Measurements from ENCODE around the gene DEPP1.

Gene DEPP1

DNA sequence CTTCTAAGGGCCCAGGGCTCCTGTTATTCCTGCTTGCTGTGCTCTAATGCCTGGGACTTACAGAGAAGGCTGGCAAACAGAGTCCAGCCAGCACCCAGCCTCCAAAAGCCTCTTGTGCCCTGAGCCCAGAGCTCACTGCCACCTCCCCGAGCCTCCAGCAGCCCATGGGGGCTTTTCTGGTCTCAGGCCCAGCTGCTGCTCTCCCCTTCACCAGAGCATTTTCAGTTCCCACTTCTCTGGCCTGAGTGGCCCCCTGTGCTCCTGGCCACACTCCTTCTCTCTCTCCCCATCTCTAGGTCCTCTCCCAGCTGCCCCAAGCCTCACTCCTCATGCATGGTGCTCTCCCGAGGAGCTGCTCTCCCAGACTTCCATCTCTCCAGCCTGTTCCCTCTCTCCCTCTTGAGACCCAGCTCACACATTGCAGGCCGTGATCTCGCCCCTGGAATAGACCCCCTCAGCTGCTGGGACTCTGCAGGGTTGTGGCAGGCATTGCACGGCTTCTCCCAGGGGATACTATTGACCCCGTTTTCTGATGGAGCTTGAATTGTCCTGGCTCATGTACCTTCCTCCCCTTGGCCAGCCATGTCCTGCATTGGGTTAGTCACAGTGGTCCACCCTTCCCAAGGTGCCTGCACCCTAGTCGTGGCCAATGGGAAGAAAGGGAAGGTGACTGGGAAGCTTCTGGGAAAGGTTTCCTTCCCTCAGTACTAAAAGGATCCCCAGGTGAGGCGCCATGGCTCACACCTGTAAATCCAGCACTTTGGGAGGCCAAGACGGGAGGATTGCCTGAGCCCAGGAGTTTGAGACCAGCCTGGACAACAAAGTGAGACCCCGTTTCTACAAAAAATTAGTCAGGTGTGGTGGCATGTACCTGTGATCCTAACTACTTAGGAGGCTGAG is 28.0 kb downstream of the DEPP1 start:
- no peak for DNase-seq

DNA sequence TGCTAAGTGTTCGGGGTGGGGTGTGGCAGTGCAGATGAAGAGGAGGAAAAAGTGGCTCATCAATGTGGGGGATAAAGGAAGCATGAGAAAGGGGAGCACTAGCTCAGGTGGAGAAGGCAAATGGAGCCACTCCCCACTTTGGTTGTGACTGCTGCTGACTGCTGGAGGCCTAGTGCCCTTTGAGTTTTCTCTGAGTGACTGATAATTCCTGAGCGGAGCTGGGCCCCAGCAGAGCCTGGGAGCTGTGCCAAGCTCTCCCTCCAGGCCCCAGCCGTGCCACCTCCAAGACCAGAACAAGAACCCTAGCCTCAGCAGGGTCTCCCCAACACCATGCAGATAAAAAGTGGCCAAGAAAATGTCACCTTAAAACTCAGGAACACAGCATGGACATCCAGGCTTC is 28.7 kb downstream of the DEPP1 start:
- no peak for DNase-seq

DNA sequence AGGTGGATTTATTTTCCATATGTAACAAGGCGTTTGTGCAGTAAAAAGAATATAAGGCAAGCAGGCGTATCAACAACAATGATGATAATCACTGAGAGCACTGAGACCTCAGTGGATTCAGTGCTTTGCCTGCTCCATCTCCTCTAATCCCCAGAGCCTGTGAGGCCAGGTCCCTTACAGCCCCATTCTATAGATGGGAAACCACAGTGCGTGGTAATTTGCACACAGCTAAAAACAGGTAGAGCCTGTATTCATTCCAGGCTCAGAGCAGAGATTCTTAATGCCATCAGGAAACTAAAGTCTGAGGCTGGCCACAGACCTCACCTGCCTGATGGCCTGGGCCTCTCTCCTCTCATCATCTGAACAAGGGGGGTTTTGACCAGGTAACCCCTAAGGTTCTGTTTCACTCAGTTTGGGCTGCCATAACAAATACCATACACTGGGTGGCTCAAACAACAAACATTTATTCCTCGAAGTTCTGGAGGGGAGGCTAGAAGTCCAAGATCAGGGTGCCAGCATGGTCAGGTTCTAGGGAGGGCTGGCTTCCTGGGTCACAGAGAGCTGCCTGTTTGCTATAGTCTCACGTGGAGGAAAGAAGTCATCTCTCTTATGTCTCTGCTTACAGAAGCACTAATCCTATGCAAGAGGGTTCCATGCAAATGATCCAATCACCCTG is 29.3 kb downstream of the DEPP1 start:
- DNase-seq, result no peak

DNA sequence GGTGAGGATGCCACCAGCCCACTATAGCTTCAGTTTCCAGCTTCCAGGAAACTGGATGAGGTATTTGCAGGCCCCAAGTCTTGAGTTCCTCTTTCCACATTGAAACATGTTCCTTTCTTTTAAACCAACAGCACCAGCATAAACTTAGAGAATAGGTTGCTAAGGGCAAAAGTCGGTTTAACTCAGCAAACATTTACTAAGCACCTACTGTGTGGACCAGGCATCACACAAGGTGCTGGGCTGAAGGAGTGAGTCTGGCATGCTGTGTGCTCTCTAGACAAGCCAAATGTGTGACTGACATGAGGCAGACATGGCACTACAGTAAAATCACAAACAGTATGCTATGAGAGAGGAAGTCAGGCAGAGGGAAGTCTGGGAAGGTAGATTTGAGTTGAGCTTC is 30.0 kb downstream of the DEPP1 start:
- DNase-seq, result no peak

DNA sequence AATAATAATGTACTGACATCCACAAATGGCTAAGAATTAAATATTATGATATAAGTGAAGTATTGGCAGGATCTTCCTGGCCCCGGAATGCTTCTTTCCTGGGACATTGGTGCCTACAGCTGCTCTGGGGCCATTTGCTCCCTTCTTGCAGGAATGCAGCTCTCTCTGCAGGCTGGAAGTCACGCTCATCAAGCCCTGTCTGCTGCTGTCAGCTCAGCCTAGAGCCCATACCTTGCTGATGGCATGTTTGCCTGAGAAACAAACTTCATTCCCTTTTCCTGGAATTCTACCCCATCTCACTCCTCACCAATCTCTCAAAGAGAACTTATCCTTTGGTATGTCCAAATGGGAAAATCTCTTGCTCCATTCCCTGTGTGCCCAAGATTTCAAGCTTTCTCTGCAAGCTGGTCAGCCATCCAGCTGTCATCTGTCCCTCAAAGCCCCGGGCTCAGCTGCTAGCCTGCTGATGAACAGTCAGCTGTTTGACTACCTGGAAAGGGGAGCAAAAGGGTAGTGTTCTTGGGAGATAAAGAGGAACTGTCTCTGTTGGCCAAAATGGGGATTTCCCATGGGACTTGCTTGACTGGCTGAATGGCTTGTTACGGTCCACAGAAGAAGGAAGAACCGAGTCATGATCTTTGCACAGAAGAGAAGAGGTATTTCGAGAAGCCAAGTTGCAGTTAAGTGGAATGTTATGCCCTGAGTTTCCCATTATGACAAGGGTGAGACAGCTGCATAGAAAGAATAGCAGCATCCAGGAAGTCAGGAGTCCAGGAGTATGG is 31.0 kb downstream of the DEPP1 start:
- no peak for DNase-seq

DNA sequence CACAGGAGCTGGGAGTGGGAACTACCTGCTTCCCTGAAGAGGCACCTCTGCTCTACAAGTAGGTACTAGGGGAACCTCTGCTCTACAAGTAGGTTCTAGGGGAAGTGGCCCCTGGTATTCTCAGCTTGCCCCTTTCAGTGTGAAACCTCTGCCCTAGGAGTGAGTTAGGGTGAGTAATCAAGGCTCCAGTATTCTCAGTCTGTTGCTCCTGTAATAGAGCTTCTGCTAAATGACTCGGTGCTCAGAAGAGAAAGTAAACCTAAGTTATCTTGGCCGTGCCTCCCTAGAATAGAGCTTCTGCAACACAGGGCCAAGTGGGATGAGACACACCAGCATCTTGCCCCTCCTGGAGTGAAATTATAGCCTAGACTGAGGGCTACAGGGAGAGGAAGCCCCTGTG is 32.4 kb downstream of the DEPP1 start:
- DNase-seq, result no peak

DNA sequence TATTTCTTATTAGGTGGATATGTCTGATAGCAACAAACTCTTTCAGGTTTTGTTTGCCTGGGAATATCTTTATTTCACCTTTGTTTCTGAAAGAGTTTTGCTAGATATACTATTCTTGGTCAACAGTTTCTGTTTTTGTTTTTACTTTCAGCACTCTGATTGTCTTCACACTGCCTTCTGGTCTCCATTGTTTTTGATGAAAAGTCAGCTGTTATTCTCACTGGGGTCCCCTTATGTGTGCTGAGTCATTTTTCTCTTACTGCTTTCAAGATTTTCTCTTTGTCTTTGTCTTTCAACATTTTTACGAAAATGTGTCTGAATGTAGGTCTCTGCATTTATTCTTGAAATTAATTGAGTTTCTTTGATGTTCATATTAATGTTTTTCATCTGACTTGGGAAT is 34.3 kb downstream of the DEPP1 start:
- no peak for DNase-seq

DNA sequence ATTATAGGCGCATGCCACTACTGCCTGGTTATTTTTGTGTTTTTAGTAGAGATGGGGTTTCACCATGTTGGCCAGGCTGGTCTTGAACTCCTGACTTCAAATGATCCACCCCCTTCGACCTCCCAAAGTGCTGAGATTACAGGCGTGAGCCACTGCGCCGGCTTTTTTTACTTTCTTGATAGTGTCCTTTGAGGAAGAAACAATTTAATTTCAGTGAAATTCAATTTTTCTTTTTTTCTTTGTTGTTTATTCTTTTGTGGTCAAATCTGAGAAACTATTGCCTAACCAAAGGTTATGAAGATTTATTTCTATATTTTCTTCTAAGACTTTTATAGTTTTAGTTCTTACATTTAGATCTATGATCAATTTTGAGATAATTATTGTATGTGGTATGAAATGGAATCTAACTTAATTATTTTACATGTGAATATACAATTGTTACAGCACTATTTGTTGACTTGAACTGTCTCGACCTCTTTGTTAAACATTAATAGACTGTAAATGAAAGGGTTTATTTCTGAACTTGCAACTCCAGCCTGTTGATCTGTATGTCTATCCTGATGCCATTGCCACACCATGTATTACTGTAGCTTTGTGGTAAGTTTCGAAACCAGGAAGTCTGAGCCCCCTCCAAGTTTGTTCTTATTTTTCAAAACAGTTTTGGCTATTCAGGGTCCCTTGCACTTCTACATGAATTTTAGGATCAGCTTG is 38.8 kb downstream of the DEPP1 start:
- DNase-seq, result no peak

DNA sequence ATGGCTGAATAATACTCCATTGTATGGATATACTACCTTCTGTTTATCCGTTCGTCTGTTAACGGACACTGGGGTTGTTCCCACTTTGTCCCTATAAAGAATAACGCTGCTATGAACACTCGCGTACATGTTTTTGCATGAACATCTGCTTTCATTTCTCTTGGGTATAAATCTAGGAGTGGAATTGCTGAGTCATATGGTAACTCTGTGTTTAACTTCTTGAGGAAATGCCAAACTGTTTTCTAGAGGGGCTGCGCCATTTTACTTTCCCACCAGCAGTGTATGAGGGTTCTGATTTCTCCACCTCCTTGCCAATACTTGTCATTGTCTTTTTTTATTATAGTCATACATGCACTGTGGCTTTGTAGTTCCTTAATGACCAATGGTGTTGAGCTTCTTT is 39.7 kb downstream of the DEPP1 start:
- DNase-seq, result no peak

DNA sequence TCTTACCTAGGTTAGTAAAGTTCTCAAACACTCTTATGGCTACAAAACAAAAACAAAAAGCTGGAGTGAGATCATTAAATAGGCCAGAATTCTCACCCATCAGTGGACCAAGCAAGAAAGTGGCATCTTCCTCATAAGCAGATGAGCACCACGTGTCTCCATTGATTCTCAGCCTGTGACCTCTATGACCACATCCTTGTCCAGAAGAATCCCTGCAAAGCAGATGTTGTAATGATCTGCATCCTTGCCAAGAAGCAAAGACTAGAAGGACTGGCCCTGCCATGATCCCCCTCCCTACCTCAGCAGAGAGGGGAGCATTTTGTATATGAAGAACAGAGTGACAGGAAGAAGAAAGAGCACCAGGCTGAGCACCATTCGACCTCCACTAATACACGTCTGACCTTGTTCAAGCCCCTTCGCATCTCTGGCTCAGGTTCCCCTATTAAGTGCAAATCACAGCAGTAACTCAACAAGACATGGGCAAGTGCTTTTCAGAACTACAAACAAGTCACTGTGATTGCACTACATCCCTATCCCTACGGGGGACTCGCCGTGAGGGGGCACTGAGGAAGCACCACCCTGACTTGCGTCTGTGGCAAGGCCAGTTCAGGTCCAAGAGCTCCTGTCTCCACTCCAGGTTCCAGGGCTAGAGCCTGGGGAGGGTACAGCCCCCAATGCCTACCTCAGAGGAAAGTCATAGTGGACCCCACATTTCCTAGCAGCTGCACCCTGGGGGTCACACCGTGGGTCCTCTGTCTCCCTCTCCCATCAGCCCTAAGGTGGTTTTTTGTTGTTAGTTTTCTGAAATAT is 41.2 kb downstream of the DEPP1 start:
- no peak for DNase-seq

DNA sequence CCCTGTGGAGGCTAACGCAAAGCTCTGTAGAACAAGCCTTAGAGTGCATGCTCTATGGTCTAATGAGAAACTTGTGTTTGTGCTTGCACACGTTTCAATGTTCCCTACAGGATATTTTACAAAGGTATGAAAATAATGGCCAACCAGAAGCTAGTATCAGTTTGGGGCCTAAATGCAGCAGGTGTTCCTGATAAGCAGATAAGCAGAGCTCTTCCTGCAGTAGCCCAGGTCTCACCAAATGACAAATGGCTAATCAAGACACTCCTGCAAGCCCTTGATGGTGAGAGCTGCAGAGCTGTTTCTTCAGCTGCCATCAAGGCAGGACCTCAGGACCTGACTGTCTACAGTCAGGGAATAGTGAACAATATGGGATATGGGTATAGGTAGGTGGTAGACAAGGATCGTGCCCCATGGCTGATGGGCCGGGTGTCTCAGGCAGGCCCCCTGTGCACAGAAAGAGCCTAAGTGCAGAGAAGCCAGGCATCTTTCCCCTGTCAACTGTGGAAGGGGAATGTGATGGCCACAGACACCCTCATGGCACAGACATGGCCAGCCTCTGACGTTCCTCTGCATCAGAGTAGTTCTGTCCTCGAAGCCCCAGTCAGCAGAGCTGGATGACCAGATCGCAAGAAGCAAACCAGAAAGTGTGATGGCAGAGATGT is 42.2 kb downstream of the DEPP1 start:
- no peak for DNase-seq

DNA sequence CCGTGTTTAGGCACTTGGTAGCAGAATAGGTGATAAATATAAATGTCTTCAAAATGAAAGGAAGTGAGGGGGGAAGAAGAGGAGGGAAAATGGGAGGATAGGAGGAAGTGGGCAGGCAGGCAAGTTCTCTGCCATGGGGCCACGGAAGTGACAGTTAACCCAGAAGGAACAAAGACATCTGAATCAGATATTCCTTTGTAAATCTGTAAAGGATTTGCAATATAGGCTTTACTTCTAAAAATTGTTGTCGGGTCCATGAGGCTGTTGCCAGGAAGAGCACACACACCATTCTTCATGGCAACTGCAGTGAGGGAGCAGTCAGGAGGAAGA is 42.7 kb downstream of the DEPP1 start:
- no peak for DNase-seq

DNA sequence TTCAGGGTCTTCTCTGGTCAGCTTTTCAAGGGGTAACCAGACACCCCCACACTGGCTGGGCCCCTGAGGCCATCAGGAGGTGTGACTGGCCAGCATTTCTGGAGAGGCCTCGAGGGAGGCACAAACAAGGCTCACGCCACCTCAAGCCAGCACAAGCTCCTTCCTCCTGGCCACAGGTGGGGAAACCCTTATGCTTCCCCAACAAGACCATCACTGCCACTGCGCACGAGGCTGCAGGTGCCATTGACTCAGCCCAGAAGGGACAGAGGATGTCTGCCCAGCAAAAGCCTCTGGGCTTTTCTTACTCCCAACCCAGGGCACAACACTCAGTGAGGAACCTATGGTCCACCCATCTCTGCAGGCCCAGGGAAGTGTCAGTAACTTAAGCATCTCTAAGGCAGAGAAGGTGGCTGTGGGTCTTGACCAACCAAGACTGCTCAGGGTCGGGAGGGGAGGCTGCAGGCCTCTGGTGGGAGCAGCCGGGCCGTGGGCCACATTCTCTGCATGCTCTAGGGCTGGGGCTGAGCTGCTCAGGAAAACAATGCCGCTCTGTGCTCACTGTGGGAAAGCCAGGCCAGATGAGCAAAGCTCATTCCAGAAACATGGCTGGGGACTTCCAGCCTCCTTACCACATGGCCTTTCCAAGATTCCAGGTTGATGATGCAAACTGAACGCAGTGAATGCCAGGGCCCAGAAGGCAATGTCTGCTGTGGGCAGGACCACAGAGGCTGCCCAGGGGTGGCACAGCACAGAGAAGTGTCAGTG is 43.2 kb downstream of the DEPP1 start:
- no peak for DNase-seq

DNA sequence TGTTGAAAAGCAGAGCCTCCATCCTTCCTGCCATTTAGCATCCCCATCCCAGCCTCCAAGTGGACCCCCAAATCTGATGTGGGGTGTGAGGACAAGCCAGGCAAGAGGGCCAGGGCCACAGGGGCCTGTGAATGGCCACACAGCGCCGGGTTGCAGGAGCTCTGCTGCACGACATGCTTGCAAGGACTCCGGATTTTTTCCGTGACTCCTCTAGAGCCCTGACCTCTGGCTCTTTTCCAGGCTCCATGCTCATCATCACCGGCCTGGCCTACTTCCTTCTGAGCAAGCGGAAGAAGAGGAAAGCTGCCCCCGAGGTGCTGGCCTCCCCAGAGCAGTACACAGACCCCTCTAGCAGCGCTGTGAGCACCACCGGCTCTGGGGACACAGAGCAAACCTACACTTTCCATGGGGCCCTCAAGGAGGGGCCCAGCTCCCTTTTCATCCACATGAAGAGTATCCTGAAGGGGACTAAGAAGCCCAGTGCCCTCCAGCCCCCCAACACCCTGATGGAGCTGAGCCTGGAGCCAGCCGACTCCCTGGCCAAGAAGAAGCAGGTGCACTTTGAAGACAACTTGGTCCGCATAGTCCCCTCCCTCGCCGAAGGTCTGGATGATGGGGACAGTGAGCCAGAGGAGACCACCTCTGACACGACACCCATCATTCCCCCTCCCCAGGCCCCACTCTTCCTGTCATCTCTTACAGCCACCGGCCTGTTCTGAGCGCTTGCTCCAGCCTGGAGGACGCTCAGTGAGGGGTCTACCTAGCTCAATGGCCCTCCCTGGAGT is 44.0 kb downstream of the DEPP1 start:
- DNase-seq, result no peak

DNA sequence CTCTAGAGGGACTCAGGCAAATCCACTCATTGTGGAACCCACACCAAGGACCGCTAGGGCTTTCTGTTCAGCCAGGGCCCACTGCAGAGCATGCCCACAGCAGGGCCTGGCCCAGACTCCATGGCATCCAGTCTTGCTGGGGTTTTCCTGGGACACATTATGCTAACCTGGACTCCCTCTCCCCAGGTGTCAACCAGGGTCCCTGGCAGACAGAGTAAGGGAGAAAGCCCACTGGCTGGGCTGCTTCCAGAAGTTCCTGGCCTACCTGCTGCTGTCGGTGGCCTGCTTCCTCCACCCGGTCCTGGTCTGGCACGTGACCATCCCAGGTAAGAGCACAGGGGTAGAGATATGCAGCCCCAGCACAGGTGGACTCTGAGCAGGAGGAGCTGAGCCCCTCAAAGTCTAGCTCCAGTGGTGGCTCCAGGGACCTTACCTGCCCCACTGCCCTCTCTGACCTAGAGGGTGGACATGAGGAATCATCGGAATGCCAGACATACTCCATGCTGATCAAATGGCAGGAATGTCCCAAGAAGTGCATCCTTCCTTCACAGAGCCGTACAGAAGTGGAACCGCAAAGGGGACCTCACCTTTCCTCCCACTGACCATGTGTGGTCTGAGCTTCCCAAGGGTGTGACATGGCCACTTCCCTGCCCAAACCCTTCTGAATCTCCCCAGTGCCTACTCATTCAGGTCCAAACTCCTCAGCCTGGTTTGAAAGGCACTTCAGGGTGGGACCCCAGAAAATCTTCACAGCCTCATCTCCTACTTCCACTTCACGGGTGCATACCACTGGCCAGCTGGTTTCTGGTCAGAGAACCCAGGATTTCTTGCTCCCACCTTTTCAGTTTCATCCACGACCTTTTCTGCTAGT is 44.9 kb downstream of the DEPP1 start:
- no peak for DNase-seq

DNA sequence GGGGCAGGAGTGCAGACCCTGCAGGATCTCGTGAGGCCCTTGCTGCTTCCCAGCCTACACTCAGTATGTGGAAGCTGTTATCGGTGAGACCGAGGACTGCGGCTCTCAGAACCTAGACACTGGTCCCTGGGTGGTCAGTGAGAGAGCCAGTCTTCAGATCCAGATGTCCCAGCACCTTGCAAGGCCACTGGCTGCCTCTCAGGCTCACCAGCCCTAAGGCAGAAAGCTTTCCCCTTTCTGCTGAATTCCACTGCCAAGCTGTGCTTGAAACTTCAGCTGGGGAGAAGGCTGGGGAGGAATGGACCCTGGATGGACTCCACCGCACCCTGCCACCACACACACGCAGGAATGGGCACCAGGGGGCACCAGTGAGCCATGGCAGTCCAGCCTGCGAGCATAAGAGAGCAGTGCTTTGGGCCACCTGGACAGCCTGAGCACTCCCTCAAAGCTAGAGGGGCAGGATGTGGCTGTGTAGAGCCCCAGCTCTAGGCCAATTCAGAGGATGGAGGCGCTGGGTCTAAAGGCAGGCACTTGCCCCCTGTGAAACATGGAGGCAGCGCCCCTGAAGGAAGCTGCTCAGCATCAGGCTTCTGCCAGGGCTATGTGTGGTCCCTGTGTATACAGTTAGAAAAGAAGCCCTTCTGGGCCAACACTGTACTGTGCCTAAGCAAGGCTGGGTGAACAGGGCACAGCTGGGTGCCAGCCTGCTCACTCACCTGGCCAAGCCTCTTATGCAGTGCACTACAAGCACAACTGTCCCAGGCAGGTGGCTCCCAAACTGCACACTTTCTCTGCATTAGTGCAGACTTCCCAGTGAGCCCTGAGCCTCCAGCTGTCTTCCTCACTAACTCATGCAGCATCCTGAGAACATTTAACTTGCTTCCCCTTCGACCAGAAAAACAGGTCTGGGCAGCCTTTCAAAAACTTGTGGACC is 45.8 kb downstream of the DEPP1 start:
- DNase-seq, result peak; percentile 21

DNA sequence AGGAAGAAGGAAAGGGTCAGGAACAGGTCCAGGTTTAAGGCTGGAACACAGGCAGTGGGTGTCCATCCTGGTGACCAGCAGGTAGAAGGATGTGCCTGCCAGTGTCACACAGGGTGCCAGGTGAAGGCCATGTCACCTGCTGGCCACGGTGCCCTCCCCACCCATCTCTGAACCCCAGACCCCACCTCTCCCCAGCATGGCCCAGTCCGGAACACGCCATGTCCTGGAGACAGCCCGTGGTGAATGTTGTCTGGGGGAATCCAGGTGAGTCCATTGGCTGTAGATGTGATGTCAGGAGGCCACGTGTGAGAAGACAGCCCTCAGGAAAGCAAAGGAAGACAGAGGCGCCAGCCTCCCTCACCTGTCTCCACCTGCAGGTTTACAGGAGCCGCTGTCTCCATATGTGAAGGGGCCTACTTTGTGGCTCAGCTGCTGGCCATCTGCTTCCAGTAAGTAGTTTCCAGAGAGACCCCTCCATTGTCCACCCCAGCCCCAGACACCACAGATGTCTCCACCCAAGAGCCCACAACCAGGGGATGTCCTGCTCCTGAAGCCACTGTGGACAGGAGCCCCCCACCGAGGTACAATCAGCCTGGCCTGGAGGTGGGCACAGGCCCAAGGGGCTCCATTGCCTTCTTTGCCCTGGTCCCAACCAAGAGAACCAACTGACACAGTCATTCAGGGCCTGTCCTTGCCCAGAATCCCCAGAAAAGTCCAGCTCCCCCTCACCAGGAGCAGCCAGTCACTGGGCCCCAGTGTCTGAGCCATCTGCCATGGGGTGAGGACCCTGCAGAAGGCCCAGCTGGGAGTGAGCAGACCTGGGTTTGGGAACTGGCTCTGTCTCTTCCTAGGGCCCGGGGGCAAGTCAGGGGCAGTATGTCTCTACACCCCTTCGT is 46.7 kb downstream of the DEPP1 start:
- no peak for DNase-seq
